ENCODE data around the gene SNRNP25.

Gene SNRNP25

DNA sequence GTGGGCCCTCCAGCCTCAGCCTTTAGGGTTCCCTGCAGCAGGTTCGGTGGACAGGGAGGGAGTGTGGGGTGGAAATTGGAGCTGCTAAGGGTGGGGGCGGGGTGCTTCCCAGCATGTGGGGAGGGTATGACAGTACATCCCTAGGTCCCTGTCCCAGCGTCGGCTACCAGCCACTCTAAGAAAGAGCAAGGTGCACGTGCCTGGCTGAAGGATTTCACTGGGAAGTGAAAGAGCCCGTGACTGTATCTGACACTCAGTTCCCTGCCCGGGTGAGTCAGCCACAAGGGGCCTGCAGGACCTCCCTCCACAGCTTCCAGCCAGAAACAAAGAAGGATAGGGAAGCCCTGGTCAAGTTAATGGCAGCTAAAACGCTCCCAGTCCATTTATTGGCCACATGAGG lies 4.1 kb downstream of the SNRNP25 start:
- TF ChIP-seq SIN3A (IDR thresholded peaks at IDR 0.05; ENCODE audit: borderline replicate concordance, insufficient read depth, low read length) (no peak), POLR2AphosphoS5 (IDR thresholded peaks at IDR 0.05; ENCODE audit: low read depth, low read length) (no peak), TAF1 (IDR thresholded peaks at IDR 0.05; ENCODE audit: borderline replicate concordance, insufficient read depth, low read length) (no peak), FOXP2 (optimal IDR thresholded peaks at IDR 0.05; ENCODE audit: borderline replicate concordance, extremely low read depth, extremely low read length, insufficient read depth) (no peak)
- TF ChIP-seq, protein P1, sequence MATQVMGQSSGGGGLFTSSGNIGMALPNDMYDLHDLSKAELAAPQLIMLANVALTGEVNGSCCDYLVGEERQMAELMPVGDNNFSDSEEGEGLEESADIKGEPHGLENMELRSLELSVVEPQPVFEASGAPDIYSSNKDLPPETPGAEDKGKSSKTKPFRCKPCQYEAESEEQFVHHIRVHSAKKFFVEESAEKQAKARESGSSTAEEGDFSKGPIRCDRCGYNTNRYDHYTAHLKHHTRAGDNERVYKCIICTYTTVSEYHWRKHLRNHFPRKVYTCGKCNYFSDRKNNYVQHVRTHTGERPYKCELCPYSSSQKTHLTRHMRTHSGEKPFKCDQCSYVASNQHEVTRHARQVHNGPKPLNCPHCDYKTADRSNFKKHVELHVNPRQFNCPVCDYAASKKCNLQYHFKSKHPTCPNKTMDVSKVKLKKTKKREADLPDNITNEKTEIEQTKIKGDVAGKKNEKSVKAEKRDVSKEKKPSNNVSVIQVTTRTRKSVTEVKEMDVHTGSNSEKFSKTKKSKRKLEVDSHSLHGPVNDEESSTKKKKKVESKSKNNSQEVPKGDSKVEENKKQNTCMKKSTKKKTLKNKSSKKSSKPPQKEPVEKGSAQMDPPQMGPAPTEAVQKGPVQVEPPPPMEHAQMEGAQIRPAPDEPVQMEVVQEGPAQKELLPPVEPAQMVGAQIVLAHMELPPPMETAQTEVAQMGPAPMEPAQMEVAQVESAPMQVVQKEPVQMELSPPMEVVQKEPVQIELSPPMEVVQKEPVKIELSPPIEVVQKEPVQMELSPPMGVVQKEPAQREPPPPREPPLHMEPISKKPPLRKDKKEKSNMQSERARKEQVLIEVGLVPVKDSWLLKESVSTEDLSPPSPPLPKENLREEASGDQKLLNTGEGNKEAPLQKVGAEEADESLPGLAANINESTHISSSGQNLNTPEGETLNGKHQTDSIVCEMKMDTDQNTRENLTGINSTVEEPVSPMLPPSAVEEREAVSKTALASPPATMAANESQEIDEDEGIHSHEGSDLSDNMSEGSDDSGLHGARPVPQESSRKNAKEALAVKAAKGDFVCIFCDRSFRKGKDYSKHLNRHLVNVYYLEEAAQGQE (IDR thresholded peaks at IDR 0.05; ENCODE audit: insufficient read depth in 1 of 2, low read depth in 2 of 2, low read length in 2 of 2) = no peak

DNA sequence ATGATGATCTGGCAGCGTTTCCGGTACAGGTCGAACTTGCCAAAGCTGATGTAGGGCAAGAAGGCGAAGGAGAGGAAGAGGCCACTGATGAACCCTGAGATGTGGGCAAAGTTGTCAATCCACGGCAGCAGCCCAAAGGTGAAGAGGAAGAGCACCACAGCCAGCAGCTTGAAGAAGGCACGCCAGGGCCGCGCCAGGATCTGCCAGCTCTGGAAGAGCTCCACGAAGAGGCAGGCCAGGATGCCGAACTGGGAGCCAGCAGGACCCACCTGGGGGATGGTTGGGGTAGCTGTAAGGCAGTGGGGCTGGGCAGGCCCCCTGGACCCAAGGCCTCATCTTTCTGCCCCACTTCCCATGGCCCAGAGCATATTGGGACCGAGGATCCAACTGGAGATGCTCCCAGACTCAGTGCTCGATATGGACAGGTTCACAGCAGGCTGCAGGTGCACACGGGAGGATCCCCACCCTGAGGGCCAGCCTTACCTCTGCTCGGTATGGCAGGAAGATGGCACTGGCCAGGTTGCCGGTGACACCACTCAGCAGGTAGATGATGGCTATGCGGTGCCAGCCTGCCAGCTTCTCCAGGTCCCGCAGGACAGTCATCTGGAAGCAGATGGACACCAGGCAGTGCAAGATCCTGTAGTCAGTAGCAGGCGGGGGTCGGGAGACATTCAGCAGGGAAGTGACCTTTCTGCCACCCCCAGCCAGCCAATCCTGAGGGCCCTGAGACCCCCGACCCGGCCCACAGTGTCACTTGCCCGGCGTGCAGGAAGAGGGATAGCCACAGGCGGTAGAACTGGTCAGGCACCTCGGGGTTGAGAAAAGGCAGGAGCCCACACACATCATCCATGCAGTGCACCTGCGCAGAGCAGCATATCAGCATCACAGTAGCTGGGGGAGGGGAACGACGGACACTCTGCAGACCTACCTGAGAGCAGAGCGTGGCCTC lies 5.1 kb downstream of the SNRNP25 start:
- TF ChIP-seq TAF1 (IDR thresholded peaks at IDR 0.05; ENCODE audit: borderline replicate concordance, insufficient read depth, low read length) (no peak), FOXP2 (optimal IDR thresholded peaks at IDR 0.05; ENCODE audit: borderline replicate concordance, extremely low read depth, extremely low read length, insufficient read depth) (no peak), POLR2AphosphoS5 (IDR thresholded peaks at IDR 0.05; ENCODE audit: low read depth, low read length) (no peak; the same call in 1 of the 2 replicates), SIN3A (IDR thresholded peaks at IDR 0.05; ENCODE audit: borderline replicate concordance, insufficient read depth, low read length) (no peak)
- TF ChIP-seq, protein P1 (IDR thresholded peaks at IDR 0.05; ENCODE audit: insufficient read depth in 1 of 2, low read depth in 2 of 2, low read length in 2 of 2) = no peak

DNA sequence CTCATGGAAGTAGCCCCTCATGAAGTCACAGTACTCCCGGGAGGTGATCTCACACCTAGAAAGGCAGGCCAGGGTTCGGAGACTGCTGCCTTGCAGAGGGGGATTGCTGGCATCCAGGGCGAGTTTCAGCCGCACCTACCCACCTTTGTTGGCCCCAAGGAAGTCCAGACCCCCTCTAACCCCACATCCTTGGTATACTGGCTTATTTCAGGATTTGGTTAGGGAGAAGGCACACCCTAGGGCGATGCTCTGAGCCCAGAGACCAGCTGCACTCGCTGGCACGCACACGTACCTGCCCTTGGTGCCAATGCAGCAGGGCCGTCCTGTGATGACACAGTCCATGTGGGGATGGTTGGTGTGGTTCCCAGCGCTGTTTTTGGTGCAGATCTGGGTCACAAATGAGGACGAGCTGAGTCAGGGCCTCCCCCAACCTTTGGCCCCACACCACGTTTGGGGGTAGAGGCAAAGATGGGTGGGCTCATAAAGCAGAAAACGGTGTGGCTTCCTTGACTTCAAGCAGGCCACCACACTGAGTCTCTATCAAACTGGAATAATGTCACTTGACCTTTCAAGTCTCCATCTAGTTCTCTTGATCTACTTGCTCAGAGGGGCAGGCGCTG lies 5.9 kb downstream of the SNRNP25 start:
- TF ChIP-seq, protein P1 (IDR thresholded peaks at IDR 0.05; ENCODE audit: insufficient read depth in 1 of 2, low read depth in 2 of 2, low read length in 2 of 2) = no peak
- TF ChIP-seq POLR2AphosphoS5 (IDR thresholded peaks at IDR 0.05; ENCODE audit: low read depth, low read length) (no peak), SIN3A (IDR thresholded peaks at IDR 0.05; ENCODE audit: borderline replicate concordance, insufficient read depth, low read length) (no peak), TAF1 (IDR thresholded peaks at IDR 0.05; ENCODE audit: borderline replicate concordance, insufficient read depth, low read length) (no peak), FOXP2 (optimal IDR thresholded peaks at IDR 0.05; ENCODE audit: borderline replicate concordance, extremely low read depth, extremely low read length, insufficient read depth) (no peak)

DNA sequence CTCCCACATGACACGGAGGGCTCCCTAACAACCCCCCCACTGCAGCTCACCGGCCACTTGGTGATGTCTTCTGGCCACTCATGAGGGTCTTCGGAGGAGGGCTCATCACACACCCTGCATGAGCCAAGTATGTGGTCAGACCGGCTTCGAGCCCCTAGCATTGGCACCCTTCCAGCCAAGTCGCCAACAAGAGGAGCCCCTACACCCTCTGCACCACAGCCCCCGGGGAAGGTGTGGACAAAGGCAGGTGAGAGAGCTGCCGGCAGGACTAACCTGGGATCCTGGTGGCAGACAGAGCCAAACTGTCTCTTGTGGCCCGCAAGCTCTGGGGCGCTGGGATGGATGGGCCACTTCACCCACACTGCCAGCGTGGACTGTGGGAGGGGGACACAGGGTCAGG lies 6.5 kb downstream of the SNRNP25 start:
- no peak for TF ChIP-seq TAF1 (IDR thresholded peaks at IDR 0.05; ENCODE audit: borderline replicate concordance, insufficient read depth, low read length)
- no peak for TF ChIP-seq FOXP2 (optimal IDR thresholded peaks at IDR 0.05; ENCODE audit: borderline replicate concordance, extremely low read depth, extremely low read length, insufficient read depth)
- TF ChIP-seq POLR2AphosphoS5 (IDR thresholded peaks at IDR 0.05; ENCODE audit: low read depth, low read length) = no peak
- TF ChIP-seq, protein P1 (IDR thresholded peaks at IDR 0.05; ENCODE audit: insufficient read depth in 1 of 2, low read depth in 2 of 2, low read length in 2 of 2) = no peak
- TF ChIP-seq SIN3A (IDR thresholded peaks at IDR 0.05; ENCODE audit: borderline replicate concordance, insufficient read depth, low read length) = no peak
